ENCODE data around the gene CENPM. TPM values are rescaled to one million over a fixed set of nuclear protein-coding genes. Genes with fewer than 3 reads are reported as not detected.

Gene CENPM, protein sequence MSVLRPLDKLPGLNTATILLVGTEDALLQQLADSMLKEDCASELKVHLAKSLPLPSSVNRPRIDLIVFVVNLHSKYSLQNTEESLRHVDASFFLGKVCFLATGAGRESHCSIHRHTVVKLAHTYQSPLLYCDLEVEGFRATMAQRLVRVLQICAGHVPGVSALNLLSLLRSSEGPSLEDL
- polyA plus RNA-seq (ENCODE audit: insufficient read length in 10 of 10): 1 to 10 TPM; 4.3 to 9.7 (median 6.0) TPM
- long read RNA-seq, donor 1, partial matches to known transcripts: 0 of 6 reads
- long read RNA-seq, donor 1, other reads (novel, unspliced or antisense): 0 of 6 reads
- long read RNA-seq, donor 2, transcript CENPM-201 (6 exons, 966 nt): major isoform, 7 of 9 reads
- long read RNA-seq, donor 2, partial matches to known transcripts: 0 of 9 reads
- long read RNA-seq, donor 2, other reads (novel, unspliced or antisense): 0 of 9 reads
- long read RNA-seq, donor 3: 0 reads
- long read RNA-seq, donor 4, transcript CENPM-201 (6 exons, 966 nt): major isoform, 5 of 6 reads
- long read RNA-seq, donor 4, partial matches to known transcripts: 0 of 6 reads
- long read RNA-seq, donor 4, other reads (novel, unspliced or antisense): 0 of 6 reads
- long read RNA-seq, donor 5, transcript CENPM-201 (6 exons, 966 nt): major isoform, 5 of 9 reads
- long read RNA-seq, donor 5, partial matches to known transcripts: 0 of 9 reads
- long read RNA-seq, donor 5, other reads (novel, unspliced or antisense): 0 of 9 reads
- long read RNA-seq, donor 6, transcript CENPM-201 (6 exons, 966 nt): major isoform, 5 of 6 reads
- long read RNA-seq, donor 6, partial matches to known transcripts: 0 of 6 reads
- long read RNA-seq, donor 6, other reads (novel, unspliced or antisense): 0 of 6 reads
- long read RNA-seq, donor 7, partial matches to known transcripts: 0 of 6 reads
- long read RNA-seq, donor 7, other reads (novel, unspliced or antisense): 0 of 6 reads
- long read RNA-seq, donor 8, transcript CENPM-201 (6 exons, 966 nt): major isoform, 5 of 7 reads
- long read RNA-seq, donor 8, partial matches to known transcripts: 0 of 7 reads
- long read RNA-seq, donor 8, other reads (novel, unspliced or antisense): 0 of 7 reads
- long read RNA-seq, donor 9, partial matches to known transcripts: 0 of 2 reads
- long read RNA-seq, donor 9, other reads (novel, unspliced or antisense): 0 of 2 reads

DNA sequence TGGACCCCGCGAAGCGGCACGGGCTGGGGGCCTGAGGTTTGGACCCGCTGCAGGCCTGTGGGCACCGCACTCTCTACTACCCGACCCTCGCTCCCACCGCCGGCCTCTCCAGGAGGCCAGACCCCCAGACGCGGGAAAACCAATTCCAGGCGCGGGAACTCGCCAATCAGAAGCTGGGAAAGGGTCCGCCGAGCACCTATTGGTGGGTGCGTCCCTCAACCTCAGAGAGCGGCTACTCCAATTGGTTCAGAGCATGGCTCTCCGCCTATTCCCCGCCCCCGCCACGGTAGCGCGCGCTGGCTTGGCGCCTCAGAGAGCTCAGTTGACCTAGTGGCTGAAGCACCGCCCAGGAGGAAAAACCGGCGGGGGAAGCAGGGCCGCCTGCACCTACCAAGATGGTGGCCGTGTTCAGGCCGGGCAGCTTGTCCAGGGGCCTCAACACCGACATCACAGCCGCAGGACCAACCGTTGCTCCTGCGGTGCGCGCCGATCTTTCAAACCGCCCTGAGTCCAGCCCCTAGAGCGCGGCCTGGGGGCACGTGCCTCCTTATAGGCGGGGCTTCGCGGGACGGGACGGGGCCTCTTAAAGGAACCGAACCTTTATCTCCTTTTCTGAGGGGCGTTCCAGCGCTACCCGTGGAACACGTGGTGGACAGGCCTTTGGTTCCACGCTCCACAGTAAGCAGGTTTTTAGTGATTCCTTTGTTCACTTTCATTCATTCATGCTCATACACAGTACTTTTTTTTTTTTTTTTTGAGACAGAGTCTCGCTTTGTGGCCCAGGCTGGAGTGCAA, at the start of gene CENPM:
CENPM (minus strand) TSS at position 524 of the 795 bp plus-strand sequence; CDS start at position 448, 76 bp downstream.
- peak; percentile 94 to 99 (median 94) for DNase-seq

DNA sequence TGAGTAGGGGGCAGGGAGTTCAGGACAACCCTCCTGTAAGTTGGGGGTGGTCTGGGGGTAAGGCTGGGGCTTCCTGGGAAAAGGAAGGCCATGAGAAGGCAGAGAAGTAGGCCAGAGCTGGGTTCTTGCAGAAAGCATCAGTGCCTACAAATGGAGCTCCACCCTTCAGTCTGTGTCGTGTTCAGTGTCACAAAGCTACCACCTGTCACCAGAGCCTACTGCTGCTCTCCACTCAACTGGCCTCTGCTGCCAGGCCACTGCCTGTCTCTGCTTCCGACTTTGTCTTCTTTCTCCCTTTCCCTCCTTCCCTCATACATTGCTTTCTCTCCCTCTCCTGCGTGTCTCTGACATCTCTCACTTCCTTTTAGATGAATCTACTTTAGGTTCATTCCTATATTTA, 48.3 kb upstream of the CENPM start:
- peak in 1 of 3 donors; percentile 5 for DNase-seq

DNA sequence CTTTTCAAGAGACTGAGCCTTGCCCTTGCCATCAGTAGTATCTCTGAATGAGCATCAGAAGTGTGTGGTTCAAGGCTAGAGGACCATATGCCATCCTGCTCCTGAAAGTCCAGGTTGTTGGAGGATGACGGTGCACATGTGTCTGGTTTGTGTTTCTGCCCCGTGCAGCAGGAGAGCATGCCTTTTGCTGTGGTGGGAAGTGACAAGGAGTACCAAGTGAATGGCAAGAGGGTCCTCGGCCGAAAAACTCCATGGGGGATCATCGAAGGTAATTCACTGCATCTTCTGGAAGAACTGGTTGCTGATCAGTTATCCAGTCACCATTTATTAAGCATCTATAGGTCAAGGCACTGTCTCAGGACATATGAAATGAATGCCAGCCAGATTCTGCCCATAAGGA, 45.5 kb upstream of the CENPM start:
- DNase-seq: no peak

DNA sequence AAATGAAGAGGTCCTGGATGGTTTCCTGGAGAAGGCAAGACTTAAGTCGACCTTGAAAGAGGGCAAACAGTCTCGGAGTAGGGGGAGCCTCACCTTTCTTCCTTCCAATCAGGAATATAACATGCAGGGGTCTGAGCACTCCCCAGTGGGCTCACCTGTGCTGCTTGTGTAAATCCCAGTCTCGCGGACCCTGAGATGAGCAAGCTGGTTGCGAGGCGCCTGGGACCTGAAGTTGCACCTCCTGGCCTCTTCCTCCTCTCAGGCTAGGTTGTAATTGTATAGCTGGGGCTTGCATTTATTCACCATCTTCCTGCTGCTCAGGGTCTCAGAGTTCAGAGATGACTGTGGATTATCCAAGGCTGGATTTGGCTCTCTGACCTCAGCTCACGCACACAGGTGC, 44.2 kb upstream of the CENPM start:
- no peak for DNase-seq

DNA sequence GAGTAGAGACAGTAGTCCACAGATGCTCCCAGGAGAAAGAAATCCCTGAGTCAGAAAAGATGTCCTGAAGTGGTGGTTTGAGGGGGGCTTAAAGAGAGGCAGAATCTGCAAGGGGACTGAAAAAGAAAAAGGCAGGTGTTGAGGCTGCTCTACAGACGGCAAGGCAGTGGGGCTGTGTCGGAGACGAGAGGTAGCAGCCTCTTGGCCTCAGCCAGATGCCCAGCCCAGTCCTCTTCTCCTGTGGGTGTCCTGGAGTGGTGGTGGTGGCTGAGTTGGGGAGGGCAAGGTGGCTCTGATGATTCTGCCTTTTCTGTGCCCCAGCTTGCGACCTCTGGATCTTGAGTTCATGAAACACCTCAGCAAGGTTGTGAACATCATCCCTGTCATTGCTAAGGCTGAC, 42.3 kb upstream of the CENPM start:
- DNase-seq: no peak

DNA sequence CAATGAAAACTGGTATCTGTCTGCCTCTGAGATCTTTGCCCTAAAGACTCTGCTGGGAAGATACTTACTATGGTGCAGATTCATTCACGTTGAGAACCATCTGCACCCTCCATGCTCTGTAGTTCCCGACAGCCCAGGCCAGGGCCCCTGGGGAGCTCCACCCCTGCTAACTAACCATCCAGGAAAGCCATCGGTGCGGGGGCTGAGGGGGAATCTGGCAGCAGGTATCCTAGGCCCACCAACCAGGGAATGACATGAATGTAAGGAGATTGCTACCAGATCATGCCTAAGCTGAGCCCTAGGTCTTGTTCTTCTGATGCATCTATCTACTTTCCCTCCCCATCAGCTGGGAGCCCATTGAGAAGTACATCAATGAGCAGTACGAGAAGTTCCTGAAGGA, 40.3 kb upstream of the CENPM start:
- no peak for DNase-seq

DNA sequence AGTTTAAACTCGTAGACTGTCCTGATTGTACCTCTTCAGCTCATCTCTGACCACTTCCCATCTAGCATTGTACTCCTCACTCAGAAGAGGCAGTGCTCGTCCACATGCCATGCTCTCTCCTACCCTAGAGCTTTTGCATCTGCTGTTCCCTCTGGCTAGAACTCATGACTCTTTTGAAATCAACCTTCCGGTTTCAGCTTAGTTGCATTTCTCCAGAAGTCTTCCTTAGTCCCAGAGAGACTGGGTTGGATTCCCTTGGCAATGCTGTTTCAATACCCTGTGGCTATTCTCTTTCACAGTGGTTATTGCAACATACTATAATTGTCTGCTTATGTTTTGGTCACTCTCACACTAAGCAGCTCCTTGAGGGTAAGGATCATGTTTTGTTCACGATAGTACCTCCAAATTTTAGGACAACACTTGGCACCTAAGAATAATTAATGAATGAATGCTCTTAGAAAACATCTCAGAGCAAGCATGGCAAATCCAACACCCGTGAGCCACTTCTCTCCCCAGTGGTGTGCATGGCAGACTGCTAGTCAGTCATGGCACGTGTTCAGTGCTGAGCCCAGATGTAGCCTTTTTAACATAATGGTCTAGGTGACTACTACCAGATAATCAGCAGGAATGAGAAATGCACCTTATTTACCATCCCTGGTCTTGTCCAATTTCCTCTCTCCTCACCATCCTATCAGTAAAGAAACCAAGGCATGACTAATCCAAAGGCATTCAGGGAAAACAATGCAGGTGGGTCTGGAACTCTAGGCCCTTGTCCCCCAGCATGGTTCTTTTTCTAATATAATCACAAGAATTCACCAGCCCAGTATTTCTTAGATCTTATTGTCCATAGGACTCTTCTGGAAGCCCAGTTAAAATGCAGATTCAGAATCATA, 36.8 kb upstream of the CENPM start:
- DNase-seq: no peak

DNA sequence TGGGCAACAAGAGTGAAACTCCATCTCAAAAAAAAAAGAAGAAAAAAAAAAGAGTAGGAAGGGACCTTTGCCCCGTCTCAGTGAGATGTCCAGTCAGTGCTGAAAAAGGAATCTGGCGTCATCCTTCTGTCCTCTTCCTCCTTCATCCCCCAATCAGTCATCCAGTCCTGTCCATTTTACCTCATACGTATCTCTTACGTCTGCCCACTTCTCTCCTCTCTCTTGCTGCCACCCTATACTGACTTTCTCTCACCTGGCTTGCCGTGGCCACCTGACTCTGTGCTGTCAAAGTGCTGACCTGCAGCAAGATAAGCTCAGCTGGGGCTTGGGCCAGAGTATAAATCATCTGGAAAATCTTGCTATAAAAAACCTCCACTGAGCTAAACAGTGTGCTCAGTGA, 35.9 kb upstream of the CENPM start:
- no peak for DNase-seq

DNA sequence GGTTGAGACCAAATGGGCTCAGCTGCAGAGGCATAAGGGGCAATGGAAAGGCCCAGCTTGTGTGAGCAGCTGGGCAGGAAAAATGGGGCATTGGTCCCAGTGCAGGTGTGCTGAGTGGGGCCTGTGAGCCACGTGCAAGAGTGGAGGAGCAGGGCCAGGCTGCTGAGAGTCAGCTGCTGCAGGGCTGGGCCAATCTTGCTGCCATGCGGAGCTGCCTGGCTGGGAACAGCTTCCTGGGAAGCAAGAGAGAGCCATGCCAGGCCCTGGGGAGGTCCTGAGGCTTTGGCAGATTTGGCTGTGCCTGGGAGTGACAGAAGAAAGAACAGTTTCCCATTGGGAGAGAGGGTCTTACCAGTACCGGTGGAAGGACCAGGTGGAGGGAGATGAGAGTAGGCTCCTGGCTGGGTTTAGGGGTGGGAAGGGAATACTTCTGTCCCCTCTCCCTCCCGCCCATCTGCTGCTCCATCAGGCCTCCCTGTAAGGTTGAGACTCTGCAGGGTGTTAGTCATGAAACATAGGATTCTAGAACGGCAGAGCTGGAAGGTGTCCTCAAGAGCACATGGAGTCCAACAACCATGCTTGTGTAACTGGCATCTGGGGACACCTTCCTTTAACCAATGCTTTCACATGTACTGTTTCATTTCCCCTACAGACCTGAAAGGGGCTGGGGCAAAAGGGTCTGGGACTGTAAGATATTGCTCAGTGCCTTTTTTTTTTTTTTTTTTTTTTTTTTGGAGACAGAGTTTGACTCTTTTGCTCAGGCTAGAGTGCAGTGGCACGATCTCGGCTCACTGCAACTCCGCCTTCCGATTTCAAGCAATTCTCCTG, 32.7 kb upstream of the CENPM start:
- no peak for DNase-seq

DNA sequence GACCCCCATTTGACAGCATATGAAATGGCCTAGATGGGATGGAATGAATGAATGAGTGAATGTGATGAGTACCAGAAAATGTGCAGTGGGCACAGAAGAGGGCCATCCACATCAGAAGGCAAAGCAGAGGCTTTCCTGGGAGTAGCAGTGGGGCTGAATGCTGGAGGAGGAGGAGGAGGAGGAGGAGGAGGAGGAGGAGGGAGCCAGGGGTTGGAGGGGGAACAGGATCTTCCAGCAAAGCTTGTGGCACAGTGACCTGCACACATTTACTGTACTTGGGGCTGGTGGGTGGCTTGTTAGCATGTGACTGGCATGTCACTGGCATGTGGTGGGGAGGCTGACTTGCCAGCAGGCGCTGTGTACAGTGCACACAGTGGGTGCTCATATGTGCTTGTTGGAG, 31.8 kb upstream of the CENPM start:
- DNase-seq: no peak

DNA sequence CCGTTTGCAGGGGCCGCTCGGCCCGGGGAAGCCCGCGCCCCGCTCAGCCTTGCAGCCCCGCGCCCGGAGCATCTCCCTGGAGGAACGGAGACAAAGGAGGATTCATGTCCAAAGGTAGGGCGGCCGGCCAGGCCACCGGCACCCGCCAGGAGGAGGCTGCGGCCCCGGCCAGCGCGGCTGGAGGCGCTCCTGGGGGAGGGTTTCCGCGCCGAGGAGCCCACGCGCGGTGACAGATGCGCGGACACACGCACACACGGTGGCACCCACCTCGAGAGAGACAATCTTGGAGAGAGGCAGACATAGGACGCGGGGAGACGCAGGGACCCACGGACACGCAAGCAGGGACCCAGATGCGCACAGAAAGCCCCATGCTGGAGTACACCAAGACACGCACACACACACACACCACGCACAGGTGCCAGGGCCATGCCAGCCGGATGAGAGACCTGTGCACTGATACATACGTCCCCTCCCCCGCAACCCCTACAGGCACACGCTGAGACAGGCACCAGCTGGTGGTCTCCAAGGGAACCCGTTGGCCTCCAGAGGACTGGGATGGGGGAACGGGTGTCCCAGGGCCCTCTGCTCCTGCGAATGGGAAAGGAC, 30.1 kb upstream of the CENPM start:
- DNase-seq: peak in 1 of 3 donors; percentile 43

DNA sequence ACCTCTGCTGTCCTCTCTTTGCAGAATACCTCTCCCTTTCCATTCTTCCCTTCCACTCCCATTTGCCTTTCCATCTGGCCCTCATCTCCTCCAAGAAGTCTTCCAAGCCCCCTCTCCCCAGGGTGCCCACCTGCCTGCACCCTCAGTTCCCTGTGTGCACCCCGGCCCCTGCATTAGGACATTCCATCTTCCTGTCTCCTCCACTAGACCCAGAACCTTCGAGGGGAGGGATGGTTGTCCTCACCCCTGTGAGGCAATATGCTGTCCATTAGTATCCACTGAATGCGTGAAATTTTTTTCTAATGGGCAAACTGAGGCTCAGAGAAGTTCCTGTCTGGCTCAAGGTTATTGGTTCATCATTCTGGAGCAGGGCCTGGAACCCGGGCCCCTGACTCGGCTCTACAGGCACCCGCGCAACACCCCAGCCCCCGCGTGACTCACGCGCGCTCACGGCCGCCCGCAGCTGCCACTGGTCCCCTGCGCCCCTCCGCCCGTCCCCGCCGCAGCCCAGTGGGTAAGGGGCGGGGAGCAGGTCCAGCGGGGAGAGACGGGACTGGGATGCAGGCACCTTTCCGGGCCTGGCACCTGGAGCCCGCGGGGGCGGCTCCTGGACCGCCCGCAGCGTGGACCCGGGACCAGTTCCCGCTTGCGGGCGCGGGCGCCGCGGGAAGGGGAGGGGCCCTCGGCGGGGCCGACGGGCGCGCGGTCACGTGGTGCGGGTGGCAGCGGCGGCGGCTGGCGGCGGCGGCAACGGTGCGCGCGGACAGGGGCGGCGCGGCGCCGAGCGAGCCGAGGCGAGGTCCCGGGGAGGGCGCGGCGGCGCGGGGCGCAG, 29.3 kb upstream of the CENPM start:
- peak in 1 of 3 donors; percentile 35 for DNase-seq

DNA sequence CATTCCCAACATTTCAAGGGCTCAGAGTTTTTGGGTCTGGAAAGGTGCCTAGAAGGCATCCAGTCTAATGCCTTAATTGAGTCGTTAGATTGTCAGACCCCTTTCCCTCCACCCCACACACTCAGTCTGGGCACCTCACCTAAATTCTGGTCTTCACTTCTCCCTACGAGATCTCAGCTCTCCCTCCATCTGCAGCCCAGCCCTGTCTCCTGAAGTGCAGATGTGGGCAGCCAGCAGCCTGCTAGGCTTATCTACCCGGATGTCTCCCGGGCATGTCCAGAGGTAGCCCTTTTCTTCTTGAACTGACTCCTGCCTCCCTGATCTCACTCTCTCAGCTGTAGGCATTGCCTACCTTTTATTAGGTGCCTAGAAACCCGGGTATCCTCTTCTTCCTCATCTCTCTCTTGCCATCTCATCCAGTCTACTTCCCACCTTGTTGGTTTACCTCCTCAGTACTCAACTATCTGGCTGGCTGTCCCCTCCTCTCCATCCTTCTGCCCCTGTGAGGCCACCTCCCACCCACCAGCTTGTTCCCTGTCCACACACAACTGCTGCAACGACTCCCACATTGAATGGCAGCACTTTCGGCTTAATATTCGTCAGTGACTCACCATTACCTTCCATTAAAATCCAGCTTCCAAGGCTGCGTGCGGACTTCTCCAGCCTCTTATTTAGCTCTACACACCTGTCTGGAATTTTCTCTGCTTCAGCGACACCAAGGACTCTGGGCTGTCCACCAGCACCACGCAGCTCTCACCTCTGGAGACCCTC, 28.5 kb upstream of the CENPM start:
- DNase-seq: no peak

DNA sequence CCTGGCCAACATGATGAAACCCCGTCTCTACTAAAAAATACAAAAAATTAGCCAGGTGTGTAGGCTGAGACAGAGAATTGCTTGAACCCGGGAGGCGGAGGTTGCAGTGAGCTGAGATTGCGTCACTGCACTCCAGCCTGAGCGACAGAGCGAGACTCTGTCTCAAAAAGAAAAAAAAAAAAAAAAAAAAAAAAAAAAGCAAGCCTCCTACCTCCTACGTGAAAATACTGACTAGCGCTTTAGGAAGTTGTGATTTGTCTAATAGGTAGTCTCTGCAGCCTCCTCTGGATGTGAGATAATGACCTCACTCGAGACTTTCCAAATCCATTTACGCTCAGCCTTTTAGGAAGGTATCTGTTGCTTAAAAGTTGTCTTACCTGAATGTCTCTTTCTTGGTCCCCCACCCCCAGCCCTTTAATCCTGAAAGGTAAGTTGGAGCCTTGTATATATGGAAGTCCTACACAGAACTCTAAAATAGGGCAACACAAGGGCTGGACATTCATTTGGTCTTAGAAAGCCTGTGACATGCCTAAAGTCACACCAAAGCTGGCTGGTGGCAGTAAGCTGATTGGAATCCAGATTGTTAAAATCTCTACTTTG, 27.8 kb upstream of the CENPM start:
- no peak for DNase-seq

DNA sequence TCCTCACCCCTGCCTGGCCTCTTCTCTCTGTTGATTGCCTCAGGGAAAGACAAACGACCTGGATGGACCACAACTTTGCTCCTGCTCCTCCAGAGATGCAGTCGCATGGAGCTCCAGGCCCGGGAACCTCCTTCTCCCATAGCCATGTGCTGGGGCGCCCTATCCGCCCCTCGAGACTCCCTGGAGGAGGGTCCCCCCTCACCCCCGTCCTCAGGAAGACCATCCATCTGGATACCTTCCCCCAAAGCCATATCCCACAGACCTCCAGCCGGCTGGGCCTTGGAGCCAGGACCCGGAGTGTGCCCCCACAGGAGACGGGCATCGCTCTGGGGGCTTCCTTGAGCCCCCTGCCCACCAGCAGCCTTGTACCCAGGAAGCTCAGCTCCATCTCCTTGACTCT, 24.5 kb upstream of the CENPM start:
- DNase-seq: no peak

DNA sequence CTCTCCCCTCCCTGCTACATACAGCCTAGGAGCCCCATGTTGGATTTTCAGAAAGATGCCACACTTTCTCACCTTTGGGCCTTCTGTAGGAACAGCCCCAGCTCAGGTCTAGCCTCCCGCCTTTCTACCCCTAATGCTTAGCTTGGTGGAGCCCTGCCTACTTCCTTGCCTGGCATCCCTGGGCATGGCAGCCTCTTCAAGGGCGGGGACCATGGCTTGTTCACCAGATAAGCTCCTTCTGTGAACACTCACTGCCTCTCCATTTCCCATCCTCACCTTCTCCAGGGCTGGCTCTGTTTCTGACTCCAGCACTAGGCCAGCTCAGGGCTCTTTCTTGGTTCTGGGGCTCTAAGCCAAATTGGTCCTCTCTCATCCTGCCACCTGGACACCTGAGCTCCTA, 23.6 kb upstream of the CENPM start:
- no peak for DNase-seq

All from muscle of back (tissue), 13 donors.